GM06990 (cell line): Measurements from ENCODE around the gene ZNF474.

ENCODE experiments used
- DNase-seq: peaks from one replicate; pipeline ENCODE4 v3.0.0-alpha.2; 2011; ENCODE audit not compliant: insufficient read length; ENCODE audit errors: extremely low read depth
- H3K27me3 ChIP-seq: replicated peaks from 2 replicates; pipeline ENCODE4 v1.6.0; 2011; ENCODE audit warnings: low read length; ENCODE audit not compliant: control insufficient read depth, insufficient read depth
- H3K36me3 ChIP-seq: 2 replicates; pipeline ENCODE4 v1.5.1; 2011; ENCODE audit warnings: low read length; ENCODE audit not compliant: control insufficient read depth, insufficient read depth
- H3K4me3 ChIP-seq: replicated peaks from 2 replicates; pipeline ENCODE4 v1.5.1; 2011; ENCODE audit warnings: low read depth, mild to moderate bottlenecking, control low read depth, low read length
- TF ChIP-seq, protein P1 (sequence below): IDR thresholded peaks from 2 replicates; pipeline ENCODE4 v1.5.1; 2011; ENCODE audit warnings: low read length, control low read depth, mild to moderate bottlenecking, inconsistent platforms; ENCODE audit not compliant: insufficient read depth, poor library complexity, severe bottlenecking

The ZNF474 gene

DNA sequence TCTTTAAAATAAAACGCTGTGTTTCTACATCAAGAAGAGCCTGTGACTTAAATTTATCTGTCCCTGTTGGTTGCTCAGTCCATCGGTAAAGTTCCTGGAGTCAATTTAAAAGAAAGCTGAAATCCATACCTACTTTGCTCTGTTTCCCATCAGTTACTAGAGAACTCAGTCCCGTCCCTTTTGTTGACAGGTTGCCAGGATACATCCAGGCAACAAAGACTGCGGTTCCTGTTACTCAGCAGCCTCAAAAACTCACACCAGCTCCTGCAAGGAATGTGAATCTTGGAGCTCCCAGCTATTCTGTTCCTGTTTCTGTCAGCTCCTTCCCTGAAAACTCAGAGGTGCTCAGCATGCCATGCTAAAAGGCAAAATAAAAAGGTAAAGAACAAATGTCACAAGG, at the start of gene ZNF474:
Gene ZNF474 (plus strand): TSS at position 241 of the 400 bp plus-strand sequence. CDS start 22,445 bp downstream, outside the sequence.
- no peak within 1 kb of the TSS for H3K4me3 ChIP-seq
- no peaks in the 10 kb centered on the region for H3K36me3 ChIP-seq
- H3K27me3 ChIP-seq: no peaks in the 10 kb centered on the region
- DNase-seq: no peak
- TF ChIP-seq, protein P1, sequence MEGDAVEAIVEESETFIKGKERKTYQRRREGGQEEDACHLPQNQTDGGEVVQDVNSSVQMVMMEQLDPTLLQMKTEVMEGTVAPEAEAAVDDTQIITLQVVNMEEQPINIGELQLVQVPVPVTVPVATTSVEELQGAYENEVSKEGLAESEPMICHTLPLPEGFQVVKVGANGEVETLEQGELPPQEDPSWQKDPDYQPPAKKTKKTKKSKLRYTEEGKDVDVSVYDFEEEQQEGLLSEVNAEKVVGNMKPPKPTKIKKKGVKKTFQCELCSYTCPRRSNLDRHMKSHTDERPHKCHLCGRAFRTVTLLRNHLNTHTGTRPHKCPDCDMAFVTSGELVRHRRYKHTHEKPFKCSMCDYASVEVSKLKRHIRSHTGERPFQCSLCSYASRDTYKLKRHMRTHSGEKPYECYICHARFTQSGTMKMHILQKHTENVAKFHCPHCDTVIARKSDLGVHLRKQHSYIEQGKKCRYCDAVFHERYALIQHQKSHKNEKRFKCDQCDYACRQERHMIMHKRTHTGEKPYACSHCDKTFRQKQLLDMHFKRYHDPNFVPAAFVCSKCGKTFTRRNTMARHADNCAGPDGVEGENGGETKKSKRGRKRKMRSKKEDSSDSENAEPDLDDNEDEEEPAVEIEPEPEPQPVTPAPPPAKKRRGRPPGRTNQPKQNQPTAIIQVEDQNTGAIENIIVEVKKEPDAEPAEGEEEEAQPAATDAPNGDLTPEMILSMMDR: no peak

DNA sequence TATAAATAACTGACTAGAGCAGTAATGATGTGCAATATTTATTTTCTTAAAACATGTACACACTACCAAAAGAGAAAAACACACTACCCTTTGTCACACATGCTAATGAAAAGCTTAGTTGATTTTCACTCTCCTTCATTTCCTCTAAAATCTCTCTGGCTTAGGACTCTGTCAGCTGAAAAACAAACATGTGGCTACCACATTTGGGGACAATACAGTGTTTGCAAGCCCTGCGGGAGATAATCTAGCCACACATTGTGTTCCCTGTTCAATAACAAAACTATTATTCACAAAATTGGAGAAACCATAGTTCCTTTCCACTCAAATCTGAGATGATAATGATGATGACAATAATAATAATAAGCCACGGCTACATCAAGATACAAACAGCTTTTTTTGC, 47.8 kb upstream of the ZNF474 start:
- no peaks in the 10 kb centered on the region; the same call in none of the 2 replicates for H3K27me3 ChIP-seq
- no peak overlapping the region for H3K4me3 ChIP-seq
- H3K36me3 ChIP-seq: no peaks in the 10 kb centered on the region
- TF ChIP-seq, protein P1: no peak
- no peak for DNase-seq

DNA sequence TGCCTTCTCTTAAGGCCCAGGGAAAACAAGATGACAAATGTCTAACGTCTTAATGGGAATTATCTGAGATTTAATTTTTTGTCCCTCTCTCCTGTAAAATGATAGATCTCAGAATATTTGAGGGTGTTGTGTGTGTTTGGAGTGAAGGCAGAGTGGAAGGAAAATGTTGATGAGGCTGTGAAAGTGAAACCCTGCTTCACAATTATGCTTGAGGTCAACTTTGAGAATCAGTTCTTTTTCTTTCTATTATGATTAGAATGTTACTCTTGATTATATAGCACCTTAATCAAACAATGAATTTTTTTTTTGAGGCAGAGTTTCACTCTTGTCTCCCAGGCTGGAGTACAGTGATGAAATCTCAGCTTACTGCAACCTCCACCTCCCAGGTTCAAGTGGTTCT, 45.8 kb upstream of the ZNF474 start:
- no peaks in the 10 kb centered on the region for H3K36me3 ChIP-seq
- no peak for DNase-seq
- H3K27me3 ChIP-seq: no peaks in the 10 kb centered on the region; the same call in 1 of the 2 replicates
- no peak overlapping the region for H3K4me3 ChIP-seq
- TF ChIP-seq, protein P1: no peak

- DNase-seq: no peak
- Histone ChIP-seq H3K4me3 (no peak overlapping the region), H3K36me3 (no peaks in the 10 kb centered on the region), H3K27me3 (no peaks in the 10 kb centered on the region)
- TF ChIP-seq, protein P1: no peak
Measured at GRCh38 chr5:122085041-122085440, 44.3 kb upstream of the ZNF474 start.

DNA sequence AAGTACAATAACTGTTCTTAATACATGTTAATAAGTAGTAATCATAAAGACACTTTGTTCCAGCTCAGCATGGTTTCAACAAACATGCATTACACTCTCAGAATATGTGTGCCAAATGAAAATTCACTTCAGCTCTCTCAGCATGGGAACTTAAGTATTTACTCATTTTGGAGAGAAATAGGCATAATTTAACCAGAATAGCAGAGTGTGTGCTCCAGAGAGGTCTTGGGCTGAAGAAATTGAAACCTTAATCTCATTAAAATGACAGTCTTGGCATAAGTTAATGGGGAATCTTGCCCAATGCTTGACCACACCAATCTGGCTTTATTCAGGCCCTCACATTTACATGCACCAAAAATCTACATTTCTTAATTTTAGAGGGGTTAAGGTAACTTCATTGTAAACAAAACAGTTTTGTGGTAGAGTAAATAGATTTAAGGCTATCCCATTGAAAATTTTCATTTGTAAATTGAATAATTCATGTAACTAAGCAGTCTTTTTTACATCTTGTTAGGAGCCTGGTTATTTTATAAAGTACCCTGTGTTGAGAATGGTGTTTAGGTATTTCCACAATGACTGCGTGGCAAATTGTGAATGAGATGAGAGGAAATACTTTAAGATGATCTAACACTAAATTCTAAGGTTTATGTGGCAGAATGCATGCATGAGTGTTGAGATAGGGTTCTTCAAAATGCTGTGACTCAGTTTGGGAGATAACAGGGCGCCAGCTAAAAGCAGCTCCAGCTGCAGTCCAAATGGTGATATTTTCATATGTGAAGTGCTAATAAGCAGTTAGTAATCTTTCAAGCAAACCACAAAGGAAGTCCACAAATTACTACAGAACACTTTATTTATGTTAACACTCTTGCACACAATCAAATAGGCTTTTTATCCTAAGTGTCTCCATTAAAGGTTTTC, 40.0 kb upstream of the ZNF474 start:
- Histone ChIP-seq H3K4me3 (no peak overlapping the region), H3K27me3 (no peaks in the 10 kb centered on the region), H3K36me3 (no peaks in the 10 kb centered on the region)
- no peak for DNase-seq
- TF ChIP-seq, protein P1: no peak
